Colonic mucosa (tissue), 4 donors: Measurements from ENCODE around the gene RILP. TPM values are rescaled to one million over a fixed set of nuclear protein-coding genes. Genes with fewer than 3 reads are reported as not detected.

Source experiments
- DNase-seq: peaks from one replicate; pipeline ENCODE4 v3.0.0-alpha.2; 2020
- H3K27ac ChIP-seq: fragments of 200-600 bp; one replicate; pipeline ENCODE4 v1.8.0; 2021
- H3K27me3 ChIP-seq: fragments of 200-600 bp; one replicate; pipeline ENCODE4 v1.8.0; 2021
- H3K36me3 ChIP-seq: fragments of 200-600 bp; one replicate; pipeline ENCODE4 v1.8.0; 2021
- H3K4me1 ChIP-seq: fragments of 200-600 bp; one replicate; pipeline ENCODE4 v1.8.0; 2021; ENCODE audit warnings: mild to moderate bottlenecking
- H3K4me3 ChIP-seq: fragments of 200-600 bp; one replicate; pipeline ENCODE4 v1.8.0; 2021
- H3K9ac ChIP-seq, 2 donors: one replicate each; pipeline ENCODE4 v1.7.0; 2013; ENCODE audit warnings: control low read depth in 2 of 2, low read depth in 2 of 2, low read length in 2 of 2
- H3K9me3 ChIP-seq: fragments of 200-600 bp; one replicate; pipeline ENCODE4 v1.8.0; 2021
- CTCF ChIP-seq: fragments of 200-600 bp; IDR thresholded peaks from one replicate; pipeline ENCODE4 v1.8.0; 2022; ENCODE audit warnings: antibody characterized with exemption, mild to moderate bottlenecking
- intact Hi-C: fragments of 100-400 bp; cut with DNase I; formaldehyde crosslinking; loops from one replicate; pipeline ENCODE4 v1.14.1; 2022
- total RNA-seq, 2 donors: library from RNA; stranded (reverse); fragmentation: NEBNext Ultra II Directional in 1 of 2; extraction: Animal tissue kit (Norgen Biotek cat#: 25700) in 1 of 2; gene quantifications; one replicate each; pipeline ENCODE4 v1.2.1, GENCODE V29; 2021
- donor health status: healthy.
- donor health status: DM: no; HTN: no; CAD: no.
- donor health status: DM: no; HTN: no; CAD: no.

Gene RILP
- total RNA-seq, 2 donors from 2014 or later, result 35.7 to 40.4 TPM

GRCh38 chr17:1640329-1641064 is 9.2 kb downstream of the RILP start:
- no peak overlapping the region for H3K27ac ChIP-seq

GRCh38 chr17:1639549-1640180 is 10.0 kb downstream of the RILP start:
- no peaks in the 10 kb centered on the region for H3K36me3 ChIP-seq
- H3K27me3 ChIP-seq, result no peaks in the 10 kb centered on the region
- H3K9me3 ChIP-seq, result no peaks in the 10 kb centered on the region
- H3K4me1 ChIP-seq, result no peaks in the 10 kb centered on the region
- H3K4me3 ChIP-seq, result no peak overlapping the region
- intact Hi-C loops, result no loop called here
- no peak for TF ChIP-seq CTCF
- no peak for DNase-seq
- H3K27ac ChIP-seq, result no peak overlapping the region
- no peak overlapping the region for H3K9ac ChIP-seq

More at GRCh38 chr17:1640329-1641064, 9.2 kb downstream of the RILP start:
- Histone ChIP-seq H3K4me1 (no peaks in the 10 kb centered on the region), H3K36me3 (no peaks in the 10 kb centered on the region), H3K9me3 (no peaks in the 10 kb centered on the region), H3K9ac (no peak overlapping the region), H3K27me3 (no peaks in the 10 kb centered on the region), H3K4me3 (no peak overlapping the region)
- no peak for DNase-seq
- no peak for TF ChIP-seq CTCF
- intact Hi-C loops, result no loop called here

- DNase-seq, result no peak
- intact Hi-C loops, result no loop called here
- Histone ChIP-seq H3K27ac (no peak overlapping the region), H3K36me3 (no peaks in the 10 kb centered on the region), H3K4me3 (no peak overlapping the region), H3K4me1 (no peaks in the 10 kb centered on the region), H3K9ac (no peak overlapping the region), H3K27me3 (no peaks in the 10 kb centered on the region), H3K9me3 (no peaks in the 10 kb centered on the region)
- no peak for TF ChIP-seq CTCF
Measured at GRCh38 chr17:1638624-1639300, 10.9 kb downstream of the RILP start.

GRCh38 chr17:1638171-1638590 is 11.5 kb downstream of the RILP start:
- intact Hi-C loops, result no loop called here
- TF ChIP-seq CTCF, result no peak
- no peaks in the 10 kb centered on the region for H3K9me3 ChIP-seq
- DNase-seq, result no peak
- H3K9ac ChIP-seq, result no peak overlapping the region
- no peak overlapping the region for H3K4me3 ChIP-seq
- H3K36me3 ChIP-seq, result no peaks in the 10 kb centered on the region
- no peak overlapping the region for H3K27ac ChIP-seq
- H3K27me3 ChIP-seq, result no peaks in the 10 kb centered on the region
- H3K4me1 ChIP-seq, result no peaks in the 10 kb centered on the region

- TF ChIP-seq CTCF, result no peak
- no peak for DNase-seq
- Histone ChIP-seq H3K36me3 (no peaks in the 10 kb centered on the region), H3K27me3 (no peaks in the 10 kb centered on the region), H3K4me3 (no peak overlapping the region), H3K27ac (no peak overlapping the region), H3K9me3 (no peaks in the 10 kb centered on the region), H3K9ac (no peak overlapping the region), H3K4me1 (no peaks in the 10 kb centered on the region)
- intact Hi-C loops, result no loop called here
Measured at GRCh38 chr17:1636732-1637285, 12.9 kb downstream of the RILP start.
